ENCODE data around the gene EME1. TPM values are rescaled to one million over a fixed set of nuclear protein-coding genes. Genes with fewer than 3 reads are reported as not detected.

The EME1 gene
- total and polyA plus RNA-seq, 2 of the 13 experiments (the other 11 are each of a cell fraction or from before 2014, with no cell fraction given): 20.7 to 24.6 TPM

DNA sequence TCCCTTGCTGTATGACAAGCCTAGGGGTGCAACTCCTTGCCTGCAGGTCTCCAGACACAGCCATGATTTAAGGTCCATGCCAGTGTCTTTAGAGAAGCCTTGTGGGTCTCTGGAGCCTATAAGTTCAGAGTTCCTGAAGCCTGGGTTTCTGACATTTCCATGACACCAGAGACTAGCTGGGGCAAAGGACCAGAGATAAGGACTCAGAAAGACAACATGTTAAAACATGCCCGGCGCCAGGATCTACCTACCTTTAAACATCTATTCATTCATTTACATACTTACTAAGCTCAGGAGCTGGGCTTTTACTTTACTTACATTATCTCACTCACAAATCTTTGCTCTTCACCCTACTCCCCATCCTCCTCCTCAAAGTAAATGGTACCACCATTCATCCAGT, 1.5 kb upstream of the EME1 start:
- H3K4me2 ChIP-seq (ENCODE audit: low read depth, low read length): peak overlapping the region; percentile 80
- in situ Hi-C loops (cut with HindIII; ENCODE audit: extremely low pct_ligation_motif_present, low pct_unique_long_range_greater_than_20kb) (no loop called here), intact Hi-C loops (cut with micrococcal nuclease; ENCODE audit: unreplicated experiment) (no loop called here)
- ChIA-PET CTCF (ENCODE audit: low intra/inter-chr PET ratio, low total read pairs) (no interaction called here), POLR2A (interaction anchor here (0.7 to 3.0 kb wide), 6 partner anchors 9 to 57 kb away, joined by 3 to 21 read pairs (median 6); partner anchors contain the start of genes ACSF2 and LRRC59)
- 51% methylated on average over 2 of the region's 2 CpGs for WGBS (ENCODE audit: low lambda C conversion rate)
- peak overlapping the region; percentile 91 to 98 (median 93); a peak in 5 of 6 replicates for H3K4me3 ChIP-seq (replicated peaks in 1 of 3; ENCODE audit: insufficient read depth in 1 of 3, low read depth in 2 of 3, low read length in 3 of 3)
- H3K79me2 ChIP-seq (ENCODE audit: insufficient read depth, low read length): peaks cover 39% of the 10 kb centered on the region
- H3K4me1 ChIP-seq (ENCODE audit: insufficient read depth, low read length): peaks cover 29% of the 10 kb centered on the region
- no peaks in the 10 kb centered on the region; a peak in 1 of 5 replicates for H3K27me3 ChIP-seq (ENCODE audit: control insufficient read depth in 1 of 2, insufficient read depth in 2 of 2, low read length in 2 of 2)
- H3K9me3 ChIP-seq (ENCODE audit: low read length): no peaks in the 10 kb centered on the region
- no peak for TF ChIP-seq KLF15 (CRISPR knock-in tag; IDR thresholded peaks at IDR 0.05; ENCODE audit: borderline replicate concordance)
- TF ChIP-seq KDM5A (IDR thresholded peaks at IDR 0.05; ENCODE audit: borderline replicate concordance, low read length): no peak
- peak; percentile 97; the same call in 1 of the 2 replicates for TF ChIP-seq TP53 (CRISPR knock-in tag; conservative IDR thresholded peaks at IDR 0.05)
- TF ChIP-seq RBFOX2 (IDR thresholded peaks at IDR 0.05; ENCODE audit: low read depth, low read length): 0 out of 2 replicates have a peak, but pooled peaks have one; percentile 28
- TF ChIP-seq, protein P1, sequence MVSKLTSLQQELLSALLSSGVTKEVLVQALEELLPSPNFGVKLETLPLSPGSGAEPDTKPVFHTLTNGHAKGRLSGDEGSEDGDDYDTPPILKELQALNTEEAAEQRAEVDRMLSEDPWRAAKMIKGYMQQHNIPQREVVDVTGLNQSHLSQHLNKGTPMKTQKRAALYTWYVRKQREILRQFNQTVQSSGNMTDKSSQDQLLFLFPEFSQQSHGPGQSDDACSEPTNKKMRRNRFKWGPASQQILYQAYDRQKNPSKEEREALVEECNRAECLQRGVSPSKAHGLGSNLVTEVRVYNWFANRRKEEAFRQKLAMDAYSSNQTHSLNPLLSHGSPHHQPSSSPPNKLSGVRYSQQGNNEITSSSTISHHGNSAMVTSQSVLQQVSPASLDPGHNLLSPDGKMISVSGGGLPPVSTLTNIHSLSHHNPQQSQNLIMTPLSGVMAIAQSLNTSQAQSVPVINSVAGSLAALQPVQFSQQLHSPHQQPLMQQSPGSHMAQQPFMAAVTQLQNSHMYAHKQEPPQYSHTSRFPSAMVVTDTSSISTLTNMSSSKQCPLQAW (CRISPR knock-in tag; IDR thresholded peaks at IDR 0.05): peak; percentile 70; the same call in 1 of the 2 replicates
- TF ChIP-seq ZNF263 (CRISPR knock-in tag; IDR thresholded peaks at IDR 0.05): peak; percentile 17; the same call in 1 of the 2 replicates
- TF ChIP-seq POLR2A (IDR thresholded peaks at IDR 0.05; ENCODE audit: insufficient read depth in 1 of 2, low read depth in 2 of 2, low read length in 2 of 2): peak in 1 of 2 experiments; percentile 21; a peak in 1 of 4 replicates
- 0 out of 2 replicates have a peak, but pooled peaks have one; percentile 32 for TF ChIP-seq POLR2G (IDR thresholded peaks at IDR 0.05; ENCODE audit: low read depth, low read length)
- TF ChIP-seq ZNF564 (CRISPR knock-in tag; IDR thresholded peaks at IDR 0.05): no peak
- no peak overlapping the region for H2AFZ ChIP-seq (ENCODE audit: low read length)
- no peak for DNase-seq (ENCODE audit: low spot score)
- FAIRE-seq: no peak
- peak overlapping the region; percentile 92 for H3K9ac ChIP-seq (ENCODE audit: insufficient read depth, low read depth, low read length)
- ATAC-seq: no peak
- H3K36me3 ChIP-seq (replicated peaks in 1 of 2; ENCODE audit: control insufficient read depth in 1 of 2, insufficient read depth in 2 of 2, low read length in 2 of 2): peaks cover 28 to 43% of the 10 kb centered on the region in 2 experiments
- H3K27ac ChIP-seq (ENCODE audit: extremely low read length, insufficient read depth, low read length): peak overlapping the region; percentile 87
- no TSS peak for BruUV-seq (replicated peaks)
- H4K20me1 ChIP-seq (ENCODE audit: insufficient read depth, low read length): no peaks in the 10 kb centered on the region
